GM23248 (cell line): ENCODE results near the gene KCP. TPM values are rescaled to one million over a fixed set of nuclear protein-coding genes. Genes with fewer than 3 reads are reported as not detected.

Experiments used
- DNase-seq: peaks from one replicate; pipeline ENCODE4 v3.0.0-alpha.2; 2015
- H2AFZ ChIP-seq: fragments of 200-600 bp; sonication (generic); 2 replicates; pipeline ENCODE4 v1.6.1; 2016; ENCODE audit warnings: antibody characterized with exemption
- H3F3A ChIP-seq: fragments of 200-600 bp; sonication (generic); 2 replicates; pipeline ENCODE4 v1.6.1; 2016; ENCODE audit warnings: mild to moderate bottlenecking, antibody characterized with exemption, mixed run types; ENCODE audit not compliant: insufficient read depth
- H3K27ac ChIP-seq: fragments of 200-600 bp; sonication (generic); 2 replicates; pipeline ENCODE4 v1.5.1; 2016; ENCODE audit warnings: mild to moderate bottlenecking
- H3K27me3 ChIP-seq: fragments of 200-600 bp; sonication (generic); replicated peaks from 2 replicates; pipeline ENCODE4 v1.6.1; 2016; ENCODE audit warnings: mild to moderate bottlenecking; ENCODE audit not compliant: insufficient read depth
- H3K36me3 ChIP-seq: fragments of 200-600 bp; sonication (generic); 2 replicates; pipeline ENCODE4 v1.6.1; 2016; ENCODE audit warnings: low read depth, mild to moderate bottlenecking
- H3K4me1 ChIP-seq: fragments of 200-600 bp; sonication (generic); 2 replicates; pipeline ENCODE4 v1.6.1; 2016; ENCODE audit warnings: mild to moderate bottlenecking; ENCODE audit not compliant: insufficient read depth
- H3K4me2 ChIP-seq: fragments of 200-600 bp; sonication (generic); one replicate; pipeline ENCODE4 v1.6.1; 2016; ENCODE audit warnings: mild to moderate bottlenecking; ENCODE audit not compliant: unreplicated experiment
- H3K4me3 ChIP-seq: fragments of 200-600 bp; sonication (generic); 2 replicates; pipeline ENCODE4 v1.5.1; 2016; ENCODE audit warnings: mild to moderate bottlenecking
- H3K79me2 ChIP-seq: fragments of 200-600 bp; sonication (generic); 2 replicates; pipeline ENCODE4 v1.6.1; 2016; ENCODE audit warnings: mild to moderate bottlenecking; ENCODE audit not compliant: insufficient read depth
- H3K9ac ChIP-seq: fragments of 200-600 bp; sonication (generic); 2 replicates; pipeline ENCODE4 v1.6.1; 2016; ENCODE audit warnings: mild to moderate bottlenecking
- H3K9me2 ChIP-seq: fragments of 200-600 bp; sonication (generic); 2 replicates; pipeline ENCODE4 v1.6.1; 2016; ENCODE audit warnings: mixed run types, mild to moderate bottlenecking, moderate library complexity; ENCODE audit not compliant: insufficient read depth
- H3K9me3 ChIP-seq: fragments of 200-600 bp; sonication (generic); one replicate; pipeline ENCODE4 v1.6.1; 2017; ENCODE audit warnings: low read depth
- H4K20me1 ChIP-seq: fragments of 200-600 bp; sonication (generic); 2 replicates; pipeline ENCODE4 v1.6.0; 2016; ENCODE audit not compliant: insufficient read depth
- EZH2 ChIP-seq: fragments of 200-600 bp; sonication (generic); IDR thresholded peaks from 2 replicates; pipeline ENCODE4 v1.6.1; 2018; ENCODE audit warnings: antibody characterized with exemption, mild to moderate bottlenecking; ENCODE audit not compliant: insufficient read depth, poor library complexity, severe bottlenecking
- EZH2phosphoT487 ChIP-seq: fragments of 200-600 bp; sonication (generic); IDR thresholded peaks from 2 replicates; pipeline ENCODE4 v1.6.1; 2018; ENCODE audit warnings: antibody characterized with exemption, moderate library complexity, mild to moderate bottlenecking, low read depth; ENCODE audit not compliant: insufficient read depth
- WGBS, 2 experiments: methylation state at CpG; one replicate each; pipeline ENCODE4 v1.1.6; 2015 to 2017; ENCODE audit warnings: low lambda C conversion rate in 2 of 2, low coverage in 1 of 2; ENCODE audit errors: missing lambda C conversion rate in 2 of 2; 5-methylcytosine and 5-hydroxymethylcytosine counted together
- in situ Hi-C: fragments of 300-500 bp; cut with MboI; formaldehyde crosslinking; loops from 2 replicates; pipeline ENCODE4 v1.15.0; 2020
- polyA plus RNA-seq: library from polyadenylated mRNA; unstranded; fragments of >200 nt; fragmentation: Nextera tagmentation; extraction: Ambion mirVana; gene quantifications from 2 replicates; pipeline ENCODE4 v1.2.1, GENCODE V29; 2016
- total RNA-seq: library from RNA; depleted of rRNA; stranded (reverse); fragments of >200 nt; shearing (Covaris generic); gene quantifications from 2 replicates; pipeline ENCODE4 v1.2.3, GENCODE V29; 2014

Gene KCP
- total and polyA plus RNA-seq, 2 experiments from 2014 or later: 0.10 TPM; not detected in 1

DNA sequence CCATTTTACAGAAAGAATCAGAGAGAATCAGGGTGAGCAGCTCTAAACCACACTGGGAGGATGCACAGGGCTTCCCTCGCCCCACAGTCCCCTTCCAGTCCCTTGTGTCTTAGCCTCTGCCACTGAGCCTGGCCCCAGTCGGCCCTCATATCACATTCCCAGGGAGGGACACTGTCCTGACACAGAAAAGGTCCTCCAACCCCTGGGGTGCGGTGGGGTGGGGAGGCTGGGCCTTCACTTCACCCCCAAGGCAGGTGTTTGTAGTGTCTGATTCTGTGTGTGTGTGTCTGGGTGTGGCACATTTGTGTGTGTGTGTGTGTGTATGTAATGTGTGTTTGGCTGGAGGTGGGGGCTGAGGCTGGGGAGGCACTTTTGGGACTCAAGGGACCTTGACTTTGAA, 1.8 kb upstream of the KCP start:
- H3K4me2 ChIP-seq: no peak overlapping the region
- H3K9ac ChIP-seq: no peak overlapping the region

DNA sequence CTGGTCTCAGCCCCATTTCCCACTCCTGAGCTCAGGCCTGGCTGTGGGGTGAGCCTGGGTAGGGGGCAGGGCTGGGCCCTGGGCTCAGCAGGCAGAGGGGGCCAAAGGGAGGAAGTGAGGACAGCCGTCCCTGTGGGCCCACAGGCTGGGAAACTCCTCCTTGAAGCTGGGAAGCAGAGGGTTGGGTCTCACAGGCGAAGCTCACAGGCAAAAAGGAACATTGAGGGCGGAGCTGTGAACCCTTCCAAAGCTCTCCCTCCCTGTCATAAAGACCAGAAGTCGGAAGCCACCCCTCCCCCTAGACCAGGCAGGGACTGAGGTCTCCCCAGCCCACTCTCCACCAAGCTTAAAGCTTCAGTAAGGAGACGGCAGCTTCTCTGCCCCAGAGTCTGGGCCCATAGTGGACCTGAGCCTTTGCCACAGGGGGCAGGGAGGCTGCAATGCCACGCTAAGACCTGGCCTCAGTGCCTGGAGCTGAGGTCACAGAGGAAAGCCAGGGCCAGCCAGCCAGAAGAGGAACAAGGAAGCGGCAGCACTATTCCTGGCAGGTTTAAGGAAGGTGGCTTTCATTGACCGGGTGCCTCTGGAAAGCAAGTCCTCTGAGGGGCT, 1.0 kb upstream of the KCP start:
- Histone ChIP-seq H3K9ac (no peak overlapping the region), H3K9me3 (no peaks in the 10 kb centered on the region), H2AFZ (no peak overlapping the region), H3K4me3 (no peak overlapping the region), H3K27me3 (peaks cover 48% of the 10 kb centered on the region), H3K79me2 (no peaks in the 10 kb centered on the region), H3K4me1 (no peaks in the 10 kb centered on the region), H3F3A (no peaks in the 10 kb centered on the region), H4K20me1 (no peaks in the 10 kb centered on the region), H3K27ac (no peak overlapping the region), H3K9me2 (no peaks in the 10 kb centered on the region), H3K36me3 (no peaks in the 10 kb centered on the region), H3K4me2 (no peak overlapping the region)
- 61 to 62% methylated on average over 7 to 8 of the region's 8 CpGs for WGBS, 2 experiments
- DNase-seq: no peak
- no peak for TF ChIP-seq EZH2phosphoT487
- no peak for TF ChIP-seq EZH2
- in situ Hi-C loops: no loop called here

More for the DNA sequence above, 1.8 kb upstream of the KCP start:
- H3K4me1 ChIP-seq: no peaks in the 10 kb centered on the region
- WGBS, 2 experiments: 84 to 90% methylated on average over 3 of the region's 3 CpGs
- no peak for DNase-seq
- no peaks in the 10 kb centered on the region for H3K79me2 ChIP-seq
- H4K20me1 ChIP-seq: no peaks in the 10 kb centered on the region
- no peaks in the 10 kb centered on the region for H3K9me2 ChIP-seq
- no peaks in the 10 kb centered on the region for H3K36me3 ChIP-seq
- H3K27ac ChIP-seq: no peak overlapping the region
- peaks cover 56% of the 10 kb centered on the region for H3K27me3 ChIP-seq
- H3F3A ChIP-seq: no peaks in the 10 kb centered on the region
- H3K9me3 ChIP-seq: no peaks in the 10 kb centered on the region
- no peak for TF ChIP-seq EZH2phosphoT487
- no peak for TF ChIP-seq EZH2
- in situ Hi-C loops: no loop called here
- no peak overlapping the region for H2AFZ ChIP-seq
- H3K4me3 ChIP-seq: no peak overlapping the region

DNA sequence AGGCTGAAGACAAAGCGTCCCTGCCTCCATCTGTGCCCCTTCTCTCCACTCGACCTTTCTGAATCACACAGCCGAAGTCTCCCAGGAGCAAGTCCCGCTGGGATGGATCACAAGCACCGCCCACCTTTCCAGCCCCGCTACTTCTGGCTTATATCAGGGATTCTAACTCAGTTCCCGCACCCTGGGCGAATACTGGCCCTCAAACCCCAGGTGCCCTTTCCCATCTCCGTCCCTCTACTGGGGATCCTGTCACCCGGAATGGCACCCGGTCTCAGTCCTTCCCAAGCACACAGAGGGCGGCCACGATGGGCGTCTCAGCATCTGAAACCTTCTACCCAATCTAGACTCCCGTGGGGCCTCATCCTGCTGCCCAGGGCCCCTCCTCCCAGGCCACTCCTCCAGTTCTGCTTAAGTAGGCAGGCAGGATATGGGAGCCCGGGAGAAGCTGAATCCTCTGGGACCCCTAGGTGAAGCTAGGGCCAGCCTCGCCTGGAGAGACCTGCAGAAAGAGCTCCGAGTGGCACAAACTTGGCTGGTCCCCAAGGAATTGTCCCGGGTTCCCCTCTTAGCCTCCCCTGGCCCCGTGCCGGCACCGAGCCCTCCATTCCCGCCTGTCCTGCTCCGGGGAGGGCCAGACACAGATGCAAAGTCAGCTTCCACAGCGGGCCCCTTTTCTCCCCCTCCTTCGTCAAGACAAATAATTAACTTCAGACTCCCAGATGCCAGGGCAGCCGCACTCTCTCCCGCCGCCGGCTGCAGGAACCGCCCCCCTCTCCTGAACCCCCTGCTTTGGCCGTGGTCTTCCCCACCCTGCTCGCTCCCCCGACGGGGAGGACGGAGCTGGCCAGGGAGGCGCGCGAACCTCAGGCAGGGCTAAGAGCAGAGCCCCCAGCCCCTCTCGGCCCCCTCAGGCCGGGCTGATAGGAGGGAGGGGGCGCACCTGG, 612 bp downstream of the KCP start:
- no peaks in the 10 kb centered on the region for H3K79me2 ChIP-seq
- H3K4me3 ChIP-seq: peak overlapping the region; percentile 43; the same call in 1 of the 2 replicates
- no peaks in the 10 kb centered on the region for H3F3A ChIP-seq
- H3K36me3 ChIP-seq: no peaks in the 10 kb centered on the region
- peak overlapping the region; percentile 57 for H2AFZ ChIP-seq
- H3K27me3 ChIP-seq: peaks cover 43% of the 10 kb centered on the region
- H3K4me1 ChIP-seq: no peaks in the 10 kb centered on the region
- H4K20me1 ChIP-seq: no peaks in the 10 kb centered on the region
- in situ Hi-C loops: loop anchor here (10.0 kb wide), 1 partner anchor 185 kb away; no protein-coding TSS in a partner anchor
- peak overlapping the region; percentile 54 for H3K4me2 ChIP-seq
- peak; percentile 49 for DNase-seq
- H3K9ac ChIP-seq: no peak overlapping the region
- TF ChIP-seq EZH2phosphoT487 (no peak), EZH2 (peak; percentile 86)
- WGBS, 2 experiments: 7 to 8% methylated on average over 35 to 40 of the region's 42 CpGs
- H3K9me2 ChIP-seq: no peaks in the 10 kb centered on the region
- no peak overlapping the region for H3K27ac ChIP-seq
- no peaks in the 10 kb centered on the region for H3K9me3 ChIP-seq

DNA sequence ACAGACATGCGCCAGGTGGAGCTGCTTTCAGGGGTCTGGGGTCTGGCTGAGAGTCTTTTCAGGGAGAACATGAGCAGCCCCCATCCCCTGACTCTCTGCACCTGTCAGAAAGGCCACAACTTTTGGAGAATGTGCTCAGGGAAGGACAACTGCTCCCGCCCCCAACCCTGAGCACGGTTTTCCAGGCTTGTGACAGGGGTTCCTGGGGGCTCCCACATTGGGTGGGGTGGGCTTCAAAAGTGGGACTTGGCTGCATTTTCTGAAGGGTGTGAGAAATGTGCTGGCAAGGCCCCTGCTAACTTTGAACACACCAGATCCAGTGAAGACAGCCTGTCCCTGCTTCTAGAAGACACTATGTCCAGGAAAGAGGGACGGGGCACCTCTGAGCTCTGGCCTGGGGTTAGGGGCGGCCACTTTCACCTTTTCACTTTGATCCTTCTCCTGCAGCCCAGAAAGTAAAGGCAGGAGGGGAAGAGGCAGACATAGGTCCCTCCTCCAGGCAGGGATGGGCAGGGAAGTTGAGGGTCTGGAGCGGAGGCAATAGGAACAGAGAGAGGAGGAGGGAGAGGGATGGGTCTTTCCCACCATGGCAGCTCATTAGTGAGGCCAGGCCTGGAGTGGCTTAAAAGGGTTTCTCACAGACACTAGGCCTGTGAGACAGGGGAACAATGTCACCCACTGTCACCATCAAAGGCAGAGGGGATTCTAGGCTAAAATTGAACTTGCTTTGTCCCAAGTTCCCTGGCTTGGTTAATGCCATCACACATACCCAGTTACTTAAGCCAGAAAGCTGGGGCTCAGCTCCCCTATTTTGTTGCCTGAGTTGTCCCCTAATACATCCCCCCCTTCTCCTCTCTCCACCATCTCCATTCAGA, 1.5 kb downstream of the KCP start:
- Histone ChIP-seq H2AFZ (no peak overlapping the region; the same call in 1 of the 2 replicates), H3K36me3 (no peaks in the 10 kb centered on the region), H4K20me1 (no peaks in the 10 kb centered on the region), H3K4me3 (no peak overlapping the region), H3K27ac (no peak overlapping the region), H3K27me3 (peaks cover 34% of the 10 kb centered on the region), H3K4me1 (no peaks in the 10 kb centered on the region), H3K9ac (no peak overlapping the region), H3K9me2 (no peaks in the 10 kb centered on the region), H3F3A (no peaks in the 10 kb centered on the region), H3K79me2 (no peaks in the 10 kb centered on the region), H3K4me2 (peak overlapping the region; percentile 54), H3K9me3 (no peaks in the 10 kb centered on the region)
- in situ Hi-C loops: loop anchor here (10.0 kb wide), 1 partner anchor 186 kb away; no protein-coding TSS in a partner anchor
- no peak for TF ChIP-seq EZH2phosphoT487
- TF ChIP-seq EZH2: no peak
- WGBS, 2 experiments: 69 to 83% methylated on average over 6 of the region's 6 CpGs
- no peak for DNase-seq
